GM18498 (cell line): ENCODE data around the gene CERK.

Experiments
- ATAC-seq: cut with Tn5 transposase; IDR thresholded peaks from one replicate; pipeline ENCODE4 v1.9.1; 2021; ENCODE audit warnings: mild to moderate bottlenecking, moderate library complexity; ENCODE audit not compliant: unreplicated experiment

Gene CERK

GRCh38 chr22:46664301-46664855 lies 73.7 kb downstream of the CERK start:
- ATAC-seq = no peak

- ATAC-seq = no peak
These were observed 74.5 kb downstream of the CERK start for GRCh38 chr22:46663436-46664100.

- ATAC-seq = no peak
These were observed 75.1 kb downstream of the CERK start for GRCh38 chr22:46663001-46663400.

GRCh38 chr22:46662226-46662625 lies 75.8 kb downstream of the CERK start:
- ATAC-seq = no peak

- ATAC-seq = no peak
These were observed 76.7 kb downstream of the CERK start for GRCh38 chr22:46661221-46661851.

GRCh38 chr22:46660604-46661201 lies 77.3 kb downstream of the CERK start:
- ATAC-seq = no peak

- no peak for ATAC-seq
These were observed 78.3 kb downstream of the CERK start for GRCh38 chr22:46659791-46660186.

- ATAC-seq = no peak
These were observed 78.8 kb downstream of the CERK start for GRCh38 chr22:46659059-46659790.

GRCh38 chr22:46657996-46658947 lies 79.8 kb downstream of the CERK start:
- ATAC-seq = no peak

GRCh38 chr22:46657655-46657953 lies 80.4 kb downstream of the CERK start:
- ATAC-seq = no peak

- no peak for ATAC-seq
These were observed 81.0 kb downstream of the CERK start for GRCh38 chr22:46656856-46657654.

- ATAC-seq = no peak
These were observed 82.0 kb downstream of the CERK start for GRCh38 chr22:46655861-46656608.

GRCh38 chr22:46654927-46655595 lies 83.0 kb downstream of the CERK start:
- ATAC-seq = no peak

GRCh38 chr22:46654426-46654825 lies 83.6 kb downstream of the CERK start:
- no peak for ATAC-seq

- no peak for ATAC-seq
These were observed 84.5 kb downstream of the CERK start for GRCh38 chr22:46653596-46653995.

- no peak for ATAC-seq
These were observed 85.2 kb downstream of the CERK start for GRCh38 chr22:46652847-46653331.

GRCh38 chr22:46652081-46652846 lies 85.8 kb downstream of the CERK start:
- no peak for ATAC-seq
